ENCODE results near the gene NOL7. TPM values are rescaled to one million over a fixed set of nuclear protein-coding genes. Genes with fewer than 3 reads are reported as not detected.

The NOL7 gene
- total and polyA plus RNA-seq, 2 of the 8 experiments (the other 6 are each of a cell fraction or from before 2014, with no cell fraction given), result 16.4 to 70.4 TPM

DNA sequence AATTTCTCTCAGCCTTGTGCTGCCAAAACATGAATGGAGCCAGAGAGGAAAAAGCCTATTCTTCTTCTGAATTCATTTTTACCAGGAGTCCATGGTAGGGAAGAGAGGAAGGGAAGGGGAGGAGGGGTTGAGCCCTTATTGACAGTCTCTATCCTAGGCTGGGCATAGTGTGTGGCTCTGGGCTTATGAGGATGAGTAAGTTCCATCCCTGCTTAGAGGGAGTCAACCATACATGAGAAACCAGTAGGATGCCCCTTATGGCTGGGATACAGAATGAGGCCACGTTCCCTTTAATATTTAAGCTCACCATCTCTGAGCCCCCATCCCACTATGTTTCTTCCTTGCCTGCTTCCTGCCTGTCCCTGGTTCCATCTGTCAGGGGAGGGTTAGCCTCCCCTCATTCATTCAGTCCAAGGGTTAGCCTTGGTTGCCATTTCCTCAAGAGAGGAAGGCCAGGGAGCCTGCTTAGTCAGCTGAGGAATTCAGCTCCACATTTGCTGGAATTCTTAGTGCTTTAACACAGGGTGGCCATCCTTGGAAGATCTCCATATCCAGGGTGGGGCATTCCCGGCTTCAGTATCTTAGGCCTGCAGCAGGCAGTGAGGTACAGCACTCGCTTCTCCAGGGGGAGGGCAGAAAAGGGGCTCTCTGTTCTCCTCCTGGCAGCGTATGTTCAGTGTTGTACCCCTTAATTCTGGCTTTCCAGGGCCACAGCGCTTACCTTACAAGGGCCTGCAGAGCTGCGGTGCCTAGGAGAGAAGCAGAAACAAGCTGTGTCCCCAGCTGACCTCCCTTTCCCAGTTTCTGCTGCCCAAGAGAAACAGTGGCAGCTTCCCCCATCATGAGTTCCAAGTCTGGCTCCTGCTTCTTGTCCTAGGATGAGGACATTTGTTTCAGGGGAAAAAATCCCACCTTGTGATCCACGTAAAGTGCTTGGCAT, 28.3 kb upstream of the NOL7 start:
- H3K27ac ChIP-seq (ENCODE audit: low read depth, low read length), result no peak overlapping the region
- no peak overlapping the region for H2AFZ ChIP-seq (ENCODE audit: low read length)
- ChIA-PET CTCF (ENCODE audit: partially characterized antibody) (interaction anchor here (2.1 kb wide), 1 partner anchor 11 kb away, joined by 7 read pairs; no protein-coding TSS in a partner anchor), POLR2A (ENCODE audit: partially characterized antibody) (interaction anchor here (0.6 to 1.3 kb wide), 3 partner anchors 12 to 177 kb away, joined by 3 to 5 read pairs (median 5); partner anchors contain the start of genes NOL7 and SIRT5)
- no peak overlapping the region for H3K23ac ChIP-seq (ENCODE audit: insufficient read length)
- H4K8ac ChIP-seq (ENCODE audit: extremely low read depth, insufficient read depth, low read length), result no peak overlapping the region
- H3K79me1 ChIP-seq (ENCODE audit: low read depth, low read length), result 0 out of 2 replicates have a peak, but pooled peaks cover 3% of the 10 kb centered on the region
- H3K27me3 ChIP-seq (replicated peaks in 1 of 4; ENCODE audit: control insufficient read depth in 3 of 4, extremely low read depth in 1 of 4, insufficient read depth in 3 of 4, low read length in 3 of 4), result no peaks in the 10 kb centered on the region
- H3K14ac ChIP-seq (ENCODE audit: insufficient read length), result no peak overlapping the region
- no peak overlapping the region for H2BK20ac ChIP-seq (ENCODE audit: low read length)
- no peak overlapping the region for H2BK120ac ChIP-seq (replicated peaks; ENCODE audit: low read depth, low read length)
- H3K23me2 ChIP-seq (ENCODE audit: low read depth, low read length), result peaks cover 6% of the 10 kb centered on the region; the same call in 1 of the 2 replicates
- H2BK15ac ChIP-seq (ENCODE audit: low read length), result no peak overlapping the region
- H3K4me1 ChIP-seq (replicated peaks in 1 of 4; ENCODE audit: control insufficient read depth in 3 of 4, insufficient read depth in 4 of 4, low read length in 3 of 4), result no peaks in the 10 kb centered on the region; a peak in 2 of 7 replicates
- no peak for TF ChIP-seq YY1 (IDR thresholded peaks at IDR 0.05; ENCODE audit: low read depth, low read length)
- no peak for TF ChIP-seq SP4 (IDR thresholded peaks at IDR 0.05; ENCODE audit: low read length)
- no peak for TF ChIP-seq RFX5 (IDR thresholded peaks at IDR 0.05; ENCODE audit: borderline replicate concordance, low read depth, low read length)
- H3K4me2 ChIP-seq (ENCODE audit: insufficient read depth in 1 of 2, low read depth in 2 of 2, low read length in 2 of 2), result no peak overlapping the region
- peaks cover 0 to 11% of the 10 kb centered on the region in 2 experiments for H4K20me1 ChIP-seq (replicated peaks in 1 of 2; ENCODE audit: control insufficient read depth in 1 of 2, insufficient read depth in 2 of 2, low read length in 2 of 2)
- no peak overlapping the region for H4K5ac ChIP-seq (ENCODE audit: insufficient read length, low read depth, low read length)
- H3K4ac ChIP-seq (replicated peaks; ENCODE audit: insufficient read length, low read depth, low read length), result no peak overlapping the region
- FAIRE-seq (no peak), DNase-seq (ENCODE audit: low read depth in 1 of 2, low spot score in 2 of 2) (no peak)
- H2AK5ac ChIP-seq (ENCODE audit: low read depth, low read length), result no peak overlapping the region
- 90% methylated on average over 7 of the region's 7 CpGs; no CpG with 5 or more reads in 1 of the 2 experiments for WGBS, 2 experiments (ENCODE audit: extremely low coverage in 1 of 2, insufficient coverage in 1 of 2, insufficient read length in 1 of 2, insufficient replicate concordance in 2 of 2, low coverage in 1 of 2, low lambda C conversion rate in 2 of 2, missing lambda C conversion rate in 1 of 2)
- peaks cover 4 to 16% (median 11%) of the 10 kb centered on the region in 4 experiments; a peak in 5 of 8 replicates for H3K36me3 ChIP-seq (ENCODE audit: control insufficient read depth in 2 of 4, insufficient read depth in 4 of 4, low read length in 3 of 4)
- no peak overlapping the region for H2BK5ac ChIP-seq (ENCODE audit: low read depth, low read length)
- H4K91ac ChIP-seq (replicated peaks; ENCODE audit: insufficient read length, low read length), result no peak overlapping the region
- no peaks in the 10 kb centered on the region for H3K9me3 ChIP-seq (ENCODE audit: insufficient read depth in 2 of 2, low read depth in 1 of 2, low read length in 1 of 2)
- no peak overlapping the region for H3K9ac ChIP-seq (replicated peaks in 1 of 4; ENCODE audit: extremely low read depth in 1 of 4, low read depth in 3 of 4, low read length in 3 of 4)
- H2BK12ac ChIP-seq (ENCODE audit: low read depth, low read length), result no peak overlapping the region
- no peak overlapping the region for H3K18ac ChIP-seq (ENCODE audit: extremely low read depth, low read length)
- H3K56ac ChIP-seq (replicated peaks; ENCODE audit: insufficient read length, low read depth, low read length), result no peak overlapping the region
- no peaks in the 10 kb centered on the region for H3K79me2 ChIP-seq (ENCODE audit: control insufficient read depth in 1 of 2, insufficient read depth in 2 of 2, low read length in 2 of 2)
- no peak overlapping the region for H3K4me3 ChIP-seq (ENCODE audit: extremely low read depth in 1 of 4, insufficient read depth in 2 of 4, low read depth in 3 of 4, low read length in 4 of 4)
